Measurements from ENCODE around the gene HOXD11.

The HOXD11 gene

GRCh38 chr2:176115883-176116813, 9.1 kb downstream of the HOXD11 start, which contains the start of gene HOXD10:
TSS of gene HOXD10 (plus strand) at chr2:176116778. CDS start at chr2:176116834, 56 bp downstream.
- no peak within 1 kb of the TSS for H3K4me2 ChIP-seq
- no peak within 1 kb of the TSS for H3K27ac ChIP-seq
- TF ChIP-seq CTCF (conservative IDR thresholded peaks at IDR 0.05; ENCODE audit: low read depth, low read length) = no peak
- H3K27me3 ChIP-seq (ENCODE audit: insufficient read depth, low read depth) = no peaks in the 10 kb centered on the region
- no peak within 1 kb of the TSS for H3K4me3 ChIP-seq (IDR thresholded peaks at IDR 0.05; ENCODE audit: insufficient read depth, low read depth, low read length)
- no peak within 1 kb of the TSS for H3K9ac ChIP-seq
- no peak within 1 kb of the TSS for H2AFZ ChIP-seq (ENCODE audit: low read depth)
- H3K79me2 ChIP-seq (ENCODE audit: insufficient read depth, low read depth) = no peaks in the 10 kb centered on the region
- no peaks in the 10 kb centered on the region for H3K4me1 ChIP-seq (ENCODE audit: low read depth, poor library complexity, severe bottlenecking)
- no peaks in the 10 kb centered on the region for H4K20me1 ChIP-seq (ENCODE audit: insufficient read depth)
- H3K36me3 ChIP-seq (ENCODE audit: insufficient read depth) = no peaks in the 10 kb centered on the region

DNA sequence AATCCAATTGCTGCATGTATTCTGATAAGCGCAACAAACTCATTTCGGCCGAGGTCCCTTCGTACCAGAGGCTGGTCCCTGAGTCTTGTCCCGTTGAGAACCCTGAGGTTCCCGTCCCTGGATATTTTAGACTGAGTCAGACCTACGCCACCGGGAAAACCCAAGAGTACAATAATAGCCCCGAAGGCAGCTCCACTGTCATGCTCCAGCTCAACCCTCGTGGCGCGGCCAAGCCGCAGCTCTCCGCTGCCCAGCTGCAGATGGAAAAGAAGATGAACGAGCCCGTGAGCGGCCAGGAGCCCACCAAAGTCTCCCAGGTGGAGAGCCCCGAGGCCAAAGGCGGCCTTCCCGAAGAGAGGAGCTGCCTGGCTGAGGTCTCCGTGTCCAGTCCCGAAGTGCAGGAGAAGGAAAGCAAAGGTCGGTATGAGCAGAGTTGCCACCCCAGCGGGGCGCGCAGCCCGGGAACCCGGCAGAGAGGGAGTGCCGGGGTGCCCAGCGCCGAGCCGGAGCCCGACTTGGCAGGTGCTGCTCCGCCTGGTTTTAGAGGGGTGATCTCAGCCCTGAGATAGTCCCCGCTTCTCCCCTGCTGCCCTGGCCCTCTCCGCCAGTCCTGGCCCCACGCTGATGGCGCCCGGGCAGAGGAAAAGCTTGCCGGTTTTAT, 10.2 kb downstream of the HOXD11 start:
- no peaks in the 10 kb centered on the region for H3K27me3 ChIP-seq (ENCODE audit: insufficient read depth, low read depth)
- H3K79me2 ChIP-seq (ENCODE audit: insufficient read depth, low read depth) = no peaks in the 10 kb centered on the region
- no peak overlapping the region for H3K4me2 ChIP-seq
- H3K4me3 ChIP-seq (IDR thresholded peaks at IDR 0.05; ENCODE audit: insufficient read depth, low read depth, low read length) = no peak overlapping the region
- no peak overlapping the region for H2AFZ ChIP-seq (ENCODE audit: low read depth)
- no peaks in the 10 kb centered on the region for H3K4me1 ChIP-seq (ENCODE audit: low read depth, poor library complexity, severe bottlenecking)
- no peaks in the 10 kb centered on the region for H3K36me3 ChIP-seq (ENCODE audit: insufficient read depth)
- no peak for TF ChIP-seq CTCF (conservative IDR thresholded peaks at IDR 0.05; ENCODE audit: low read depth, low read length)
- H4K20me1 ChIP-seq (ENCODE audit: insufficient read depth) = no peaks in the 10 kb centered on the region
- H3K9ac ChIP-seq = no peak overlapping the region
- no peak overlapping the region for H3K27ac ChIP-seq

- H2AFZ ChIP-seq (ENCODE audit: low read depth) = peak overlapping the region; percentile 31; the same call in 1 of the 2 replicates
- H4K20me1 ChIP-seq (ENCODE audit: insufficient read depth) = no peaks in the 10 kb centered on the region
- H3K4me3 ChIP-seq (IDR thresholded peaks at IDR 0.05; ENCODE audit: insufficient read depth, low read depth, low read length) = no peak overlapping the region
- no peaks in the 10 kb centered on the region for H3K27me3 ChIP-seq (ENCODE audit: insufficient read depth, low read depth)
- no peaks in the 10 kb centered on the region for H3K79me2 ChIP-seq (ENCODE audit: insufficient read depth, low read depth)
- no peaks in the 10 kb centered on the region for H3K4me1 ChIP-seq (ENCODE audit: low read depth, poor library complexity, severe bottlenecking)
- H3K4me2 ChIP-seq = no peak overlapping the region
- H3K36me3 ChIP-seq (ENCODE audit: insufficient read depth) = no peaks in the 10 kb centered on the region
- no peak overlapping the region for H3K9ac ChIP-seq
- no peak for TF ChIP-seq CTCF (conservative IDR thresholded peaks at IDR 0.05; ENCODE audit: low read depth, low read length)
- H3K27ac ChIP-seq = no peak overlapping the region
These were observed 10.8 kb downstream of the HOXD11 start for GRCh38 chr2:176117823-176118371.

- peak; percentile 62 for TF ChIP-seq CTCF (conservative IDR thresholded peaks at IDR 0.05; ENCODE audit: low read depth, low read length)
- Histone ChIP-seq H3K4me2 (peak overlapping the region; percentile 36; the same call in 1 of the 2 replicates), H3K36me3 (ENCODE audit: insufficient read depth) (no peaks in the 10 kb centered on the region), H3K27me3 (ENCODE audit: insufficient read depth, low read depth) (no peaks in the 10 kb centered on the region), H3K79me2 (ENCODE audit: insufficient read depth, low read depth) (no peaks in the 10 kb centered on the region), H3K9ac (no peak overlapping the region), H3K4me3 (IDR thresholded peaks at IDR 0.05; ENCODE audit: insufficient read depth, low read depth, low read length) (no peak overlapping the region), H3K4me1 (ENCODE audit: low read depth, poor library complexity, severe bottlenecking) (no peaks in the 10 kb centered on the region), H2AFZ (ENCODE audit: low read depth) (peak overlapping the region; percentile 31), H4K20me1 (ENCODE audit: insufficient read depth) (no peaks in the 10 kb centered on the region), H3K27ac (no peak overlapping the region)
These were observed 11.7 kb downstream of the HOXD11 start for GRCh38 chr2:176118601-176119339.
